ENCODE measurements around the gene CEMIP.
"Not testable (repeated sequence)": the region's sequence is repeated elsewhere in the genome, so short reads cannot be mapped to it uniquely, and the experiment has no call there.

CEMIP gene

GRCh38 chr15:80745888-80746287 is 33.3 kb upstream of the CEMIP start:
- no peak overlapping the region for H3K4me3 ChIP-seq (ENCODE audit: low read length)
- TF ChIP-seq ZNF274 (IDR thresholded peaks at IDR 0.05; ENCODE audit: low read depth, low read length) = no peak

GRCh38 chr15:80747317-80748053 is 31.7 kb upstream of the CEMIP start:
- no peak overlapping the region for H3K4me3 ChIP-seq (ENCODE audit: low read length)
- no peak for TF ChIP-seq ZNF274 (IDR thresholded peaks at IDR 0.05; ENCODE audit: low read depth, low read length)

- no peak for TF ChIP-seq ZNF274 (IDR thresholded peaks at IDR 0.05; ENCODE audit: low read depth, low read length)
- H3K4me3 ChIP-seq (ENCODE audit: low read length) = no peak overlapping the region
These were observed 29.6 kb upstream of the CEMIP start for GRCh38 chr15:80749589-80749988.

GRCh38 chr15:80750575-80750974 is 28.6 kb upstream of the CEMIP start:
- TF ChIP-seq ZNF274 (IDR thresholded peaks at IDR 0.05; ENCODE audit: low read depth, low read length) = no peak
- H3K4me3 ChIP-seq (ENCODE audit: low read length) = no peak overlapping the region

GRCh38 chr15:80752204-80752603 is 27.0 kb upstream of the CEMIP start:
- TF ChIP-seq ZNF274 (IDR thresholded peaks at IDR 0.05; ENCODE audit: low read depth, low read length) = no peak
- no peak overlapping the region for H3K4me3 ChIP-seq (ENCODE audit: low read length)

GRCh38 chr15:80753161-80753560 is 26.0 kb upstream of the CEMIP start:
- H3K4me3 ChIP-seq (ENCODE audit: low read length) = no peak overlapping the region
- no peak for TF ChIP-seq ZNF274 (IDR thresholded peaks at IDR 0.05; ENCODE audit: low read depth, low read length)

GRCh38 chr15:80754014-80754413 is 25.2 kb upstream of the CEMIP start:
- no peak overlapping the region for H3K4me3 ChIP-seq (ENCODE audit: low read length)
- no peak for TF ChIP-seq ZNF274 (IDR thresholded peaks at IDR 0.05; ENCODE audit: low read depth, low read length)

GRCh38 chr15:80755885-80756284 is 23.3 kb upstream of the CEMIP start:
- H3K4me3 ChIP-seq (ENCODE audit: low read length) = no peak overlapping the region
- no peak for TF ChIP-seq ZNF274 (IDR thresholded peaks at IDR 0.05; ENCODE audit: low read depth, low read length)

- no peak for TF ChIP-seq ZNF274 (IDR thresholded peaks at IDR 0.05; ENCODE audit: low read depth, low read length)
- H3K4me3 ChIP-seq (ENCODE audit: low read length) = no peak overlapping the region
These were observed 20.9 kb upstream of the CEMIP start for GRCh38 chr15:80758130-80758745.

GRCh38 chr15:80760960-80761359 is 18.2 kb upstream of the CEMIP start:
- no peak for TF ChIP-seq ZNF274 (IDR thresholded peaks at IDR 0.05; ENCODE audit: low read depth, low read length)
- H3K4me3 ChIP-seq (ENCODE audit: low read length) = no peak overlapping the region

GRCh38 chr15:80761754-80762153 is 17.4 kb upstream of the CEMIP start:
- H3K4me3 ChIP-seq (ENCODE audit: low read length) = no peak overlapping the region
- no peak for TF ChIP-seq ZNF274 (IDR thresholded peaks at IDR 0.05; ENCODE audit: low read depth, low read length)

- H3K4me3 ChIP-seq (ENCODE audit: low read length) = not testable (repeated sequence)
These were observed 15.9 kb upstream of the CEMIP start for GRCh38 chr15:80763235-80763634.

- no peak overlapping the region for H3K4me3 ChIP-seq (ENCODE audit: low read length)
- no peak for TF ChIP-seq ZNF274 (IDR thresholded peaks at IDR 0.05; ENCODE audit: low read depth, low read length)
These were observed 14.6 kb upstream of the CEMIP start for GRCh38 chr15:80764535-80764934.

- TF ChIP-seq ZNF274 (IDR thresholded peaks at IDR 0.05; ENCODE audit: low read depth, low read length) = no peak
- no peak overlapping the region for H3K4me3 ChIP-seq (ENCODE audit: low read length)
These were observed 12.9 kb upstream of the CEMIP start for GRCh38 chr15:80766275-80766674.

GRCh38 chr15:80768158-80768557 is 11.0 kb upstream of the CEMIP start:
- no peak overlapping the region for H3K4me3 ChIP-seq (ENCODE audit: low read length)
- TF ChIP-seq ZNF274 (IDR thresholded peaks at IDR 0.05; ENCODE audit: low read depth, low read length) = no peak

Data from GM08714 (cell line).